Small intestine (tissue), 7 donors: Measurements from ENCODE around the gene FKBP1B. TPM values are rescaled to one million over a fixed set of nuclear protein-coding genes. Genes with fewer than 3 reads are reported as not detected.
"Not testable (repeated sequence)": the region's sequence is repeated elsewhere in the genome, so short reads cannot be mapped to it uniquely, and the experiment has no call there.

Experiments used
- DNase-seq, 2 donors: peaks; one replicate each; pipeline versions ENCODE4 v3.0.0 to v3.0.0-alpha.2; 2013
- FAIRE-seq: peaks from 2 replicates; lab custom pipeline; 2012; peaks lifted over from hg19 to GRCh38; lab: Jason Lieb, UNC
- H3K27ac ChIP-seq, 3 donors: one replicate each; pipeline ENCODE4 v1.5.1; 2013; ENCODE audit warnings: low read length in 2 of 3, mild to moderate bottlenecking in 2 of 3, control low read depth in 1 of 3, inconsistent platforms in 1 of 3, low read depth in 1 of 3, moderate library complexity in 1 of 3
- H3K27me3 ChIP-seq, 3 donors: one replicate each; pipeline ENCODE4 v1.6.1; 2013; ENCODE audit warnings: low read length in 3 of 3, inconsistent platforms in 1 of 3; ENCODE audit not compliant: control insufficient read depth in 3 of 3, insufficient read depth in 3 of 3
- H3K36me3 ChIP-seq, 3 donors: one replicate each; pipeline ENCODE4 v1.6.1; 2013; ENCODE audit warnings: low read length in 3 of 3, inconsistent platforms in 1 of 3, low read depth in 1 of 3, mild to moderate bottlenecking in 1 of 3, moderate library complexity in 1 of 3; ENCODE audit not compliant: control insufficient read depth in 3 of 3, insufficient read depth in 2 of 3
- H3K4me1 ChIP-seq, 3 donors: one replicate each; pipeline ENCODE4 v1.6.1; 2013; ENCODE audit warnings: low read length in 2 of 3, inconsistent platforms in 1 of 3, low read depth in 1 of 3, mild to moderate bottlenecking in 1 of 3, moderate library complexity in 1 of 3; ENCODE audit not compliant: control insufficient read depth in 3 of 3, insufficient read depth in 2 of 3
- H3K4me3 ChIP-seq, 3 donors: one replicate each; pipeline ENCODE4 v1.5.1; 2013; ENCODE audit warnings: low read length in 3 of 3, control low read depth in 1 of 3, inconsistent platforms in 1 of 3, low read depth in 1 of 3, mild to moderate bottlenecking in 1 of 3, moderate library complexity in 1 of 3
- H3K9me3 ChIP-seq, 2 donors: one replicate each; pipeline ENCODE4 v1.6.1; 2013; ENCODE audit warnings: low read depth in 1 of 2, low read length in 1 of 2; ENCODE audit not compliant: control insufficient read depth in 2 of 2, insufficient read depth in 1 of 2
- WGBS, 3 donors: extraction: QIAGEN DNeasy Blood & Tissue Kit; methylation state at CpG; one replicate each; pipeline ENCODE4 v1.1.7; 2013; 5-methylcytosine and 5-hydroxymethylcytosine counted together
- polyA plus RNA-seq, 4 donors: library from polyadenylated mRNA; stranded (reverse) in 3 of 4; unstranded in 1 of 4; fragments of 200-250 nt in 3 of 4; fragments of 120-200 nt in 1 of 4; gene quantifications; one replicate each; pipeline versions ENCODE4 v1.2.1 to v1.2.3, GENCODE V29; 2013
- donor health status: healthy with polysubstance abuse.
- donor health status: control.
- donor health status: control.
- donor health status: Bipolar disorder and iron deficiency.
- donor health status: healthy.

FKBP1B gene
- polyA plus RNA-seq, 4 donors, result 4.8 to 106 (median 49.2) TPM

GRCh38 chr2:24038786-24039499, 10.6 kb upstream of the FKBP1B start:
- Histone ChIP-seq H3K36me3 (peaks cover 6 to 15% (median 14%) of the 10 kb centered on the region in 3 donors), H3K4me3 (no peak overlapping the region), H3K9me3 (no peaks in the 10 kb centered on the region), H3K4me1 (no peaks in the 10 kb centered on the region), H3K27ac (no peak overlapping the region), H3K27me3 (no peaks in the 10 kb centered on the region)
- no peak for DNase-seq
- 91 to 98% (median 95%) methylated on average over 9 of the region's 9 CpGs for WGBS, 3 donors
- no peak for FAIRE-seq

DNA sequence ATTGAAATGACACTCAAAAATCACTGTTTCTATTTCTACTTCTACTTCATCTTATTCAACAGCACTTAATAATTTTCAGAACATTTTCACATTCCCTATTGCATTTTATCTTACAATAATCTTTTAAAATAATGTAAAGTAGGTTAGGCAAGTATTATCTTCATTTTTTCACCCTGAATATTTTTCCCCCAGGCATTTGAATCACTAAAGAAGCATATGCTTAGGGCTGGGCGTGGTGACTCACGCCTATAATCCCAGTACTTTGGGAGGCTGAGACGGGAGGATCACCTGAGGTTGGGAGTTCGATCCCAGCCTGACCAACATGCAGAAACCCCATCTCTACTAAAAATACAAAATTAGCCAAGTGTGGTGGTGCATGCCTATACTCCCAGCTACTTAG, 9.0 kb upstream of the FKBP1B start:
- H3K27ac ChIP-seq, result no peak overlapping the region
- 83 to 98% (median 93%) methylated on average over 4 of the region's 4 CpGs for WGBS, 3 donors
- H3K9me3 ChIP-seq, result no peaks in the 10 kb centered on the region
- DNase-seq (no peak), FAIRE-seq (no peak)
- no peaks in the 10 kb centered on the region for H3K4me1 ChIP-seq
- no peaks in the 10 kb centered on the region for H3K27me3 ChIP-seq
- H3K4me3 ChIP-seq, result no peak overlapping the region
- peaks cover 6 to 14% (median 13%) of the 10 kb centered on the region in 3 donors for H3K36me3 ChIP-seq

DNA sequence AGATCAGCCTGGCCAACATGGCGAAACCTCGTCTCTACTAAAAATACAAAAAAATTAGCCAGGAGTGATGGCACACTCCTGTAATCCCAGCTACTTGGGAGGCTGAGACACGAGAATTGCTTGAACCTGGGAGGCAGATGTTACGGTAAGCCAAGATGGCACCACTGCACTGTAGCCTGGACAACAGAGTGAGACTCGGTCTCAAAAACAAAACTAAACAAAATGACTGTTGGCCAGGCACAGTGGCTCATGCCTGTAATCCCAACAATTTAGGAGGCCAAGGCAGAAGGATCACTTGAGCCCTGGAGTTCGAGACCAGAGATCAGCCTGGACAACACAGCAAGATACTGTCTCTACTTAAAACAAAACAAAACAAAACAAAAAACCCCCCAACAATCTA, 6.4 kb upstream of the FKBP1B start:
- FAIRE-seq, H3K4me3 ChIP-seq, H3K27ac ChIP-seq, DNase-seq, H3K9me3 ChIP-seq, H3K27me3 ChIP-seq, H3K36me3 ChIP-seq: not testable (repeated sequence)
- H3K4me1 ChIP-seq, result peaks cover 0 to 11% (median 7%) of the 10 kb centered on the region in 3 donors
- WGBS, 3 donors, result 96 to 97% (median 97%) methylated on average over 6 of the region's 6 CpGs

DNA sequence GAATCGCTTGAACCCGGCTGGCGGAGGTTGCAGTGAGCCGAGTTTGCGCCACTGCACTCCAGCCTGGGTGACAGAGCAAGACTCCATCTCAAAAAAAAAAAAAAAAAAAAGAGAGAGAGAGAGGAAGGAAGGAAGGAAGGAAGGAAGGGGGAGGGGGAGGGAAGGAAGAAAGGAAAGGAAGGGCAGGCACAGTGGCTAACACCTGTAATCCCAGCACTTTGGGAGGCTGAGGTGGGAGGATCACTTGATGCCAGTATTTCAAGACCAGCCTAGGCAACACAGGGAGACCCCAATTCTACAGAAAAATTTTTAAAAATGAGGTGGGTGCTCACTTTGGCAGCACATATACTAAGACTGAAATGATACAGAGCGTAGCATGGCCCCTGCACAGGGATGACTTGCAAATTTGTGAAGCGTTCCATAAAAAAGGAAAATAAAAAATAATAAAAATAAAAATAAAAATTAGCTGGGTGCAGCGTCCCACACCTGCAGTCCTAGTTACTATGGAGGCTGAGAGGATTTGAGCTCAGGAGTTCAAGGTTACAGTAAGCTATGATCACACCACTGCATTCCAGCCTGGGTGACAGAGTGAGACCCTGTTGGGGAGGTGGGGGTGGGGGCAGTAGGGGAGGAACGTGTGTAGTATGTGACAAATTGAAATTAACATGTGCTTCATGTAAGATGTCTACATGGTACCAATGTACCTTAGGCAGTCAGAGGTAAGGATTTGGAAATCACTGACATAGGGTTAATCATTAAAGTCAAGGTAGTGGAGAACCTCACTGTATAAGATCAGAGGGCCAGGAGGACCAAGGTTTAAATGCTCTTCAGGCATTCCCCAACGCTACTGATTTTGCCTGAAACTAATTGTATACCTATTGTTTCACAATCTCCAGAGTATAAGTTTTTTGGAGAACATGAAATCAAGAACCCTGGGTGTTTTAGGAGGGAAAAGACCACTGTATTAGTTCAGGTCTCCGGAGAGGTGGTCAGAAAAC, 3.7 kb upstream of the FKBP1B start:
- H3K9me3 ChIP-seq, result no peaks in the 10 kb centered on the region
- DNase-seq, result peak; percentile 32 to 44
- H3K4me3 ChIP-seq, result peak overlapping the region in 1 of 3 donors; percentile 80
- no peak overlapping the region for H3K27ac ChIP-seq
- WGBS, 3 donors, result 75 to 82% (median 80%) methylated on average over 11 of the region's 11 CpGs
- H3K27me3 ChIP-seq, result peaks cover 0 to 21% (median 0%) of the 10 kb centered on the region in 3 donors
- H3K36me3 ChIP-seq, result no peaks in the 10 kb centered on the region
- peaks cover 0 to 23% (median 14%) of the 10 kb centered on the region in 3 donors for H3K4me1 ChIP-seq
- no peak for FAIRE-seq

DNA sequence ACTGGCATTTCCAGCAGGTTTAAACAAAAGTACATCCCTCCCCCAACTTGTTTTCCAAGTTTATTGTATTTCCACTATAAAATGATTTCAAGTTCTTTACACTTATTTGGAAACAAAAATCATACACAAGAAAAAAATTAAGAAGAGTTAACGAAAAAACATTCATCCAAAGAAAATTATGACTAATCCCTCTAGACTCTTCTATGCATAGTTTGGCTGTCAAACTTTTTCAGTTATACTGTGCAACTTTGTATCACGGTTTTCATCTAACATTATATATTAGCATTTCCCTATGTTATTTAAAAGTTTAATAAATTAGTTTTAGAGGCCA, 3.0 kb upstream of the FKBP1B start:
- H3K36me3 ChIP-seq, result no peaks in the 10 kb centered on the region
- H3K27ac ChIP-seq, result no peak overlapping the region
- 0 to 2% (median 1%) methylated on average over 2 of the region's 2 CpGs for WGBS, 3 donors
- peaks cover 0 to 23% (median 14%) of the 10 kb centered on the region in 3 donors for H3K4me1 ChIP-seq
- peak overlapping the region; percentile 64 to 80 (median 67) for H3K4me3 ChIP-seq
- peaks cover 0 to 21% (median 0%) of the 10 kb centered on the region in 3 donors for H3K27me3 ChIP-seq
- H3K9me3 ChIP-seq, result no peaks in the 10 kb centered on the region
- DNase-seq (no peak), FAIRE-seq (no peak)

GRCh38 chr2:24046930-24047702, 2.4 kb upstream of the FKBP1B start, which contains the start of gene WDCP:
WDCP (minus strand) TSS chr2:24047391; CDS start chr2:24039494, 7,897 bp downstream.
- peak within 1 kb of the TSS; percentile 64 to 80 (median 67) for H3K4me3 ChIP-seq
- H3K9me3 ChIP-seq, result no peaks in the 10 kb centered on the region
- 0 to 1% (median 0%) methylated on average over 36 to 38 of the region's 38 CpGs for WGBS, 3 donors
- no peak for FAIRE-seq
- H3K4me1 ChIP-seq, result peaks cover 0 to 23% (median 14%) of the 10 kb centered on the region in 3 donors
- no peaks in the 10 kb centered on the region for H3K36me3 ChIP-seq
- H3K27me3 ChIP-seq, result peaks cover 0 to 21% (median 0%) of the 10 kb centered on the region in 3 donors
- peak; percentile 95 to 99 for DNase-seq
- peak within 1 kb of the TSS; percentile 30 to 55 (median 37) for H3K27ac ChIP-seq

DNA sequence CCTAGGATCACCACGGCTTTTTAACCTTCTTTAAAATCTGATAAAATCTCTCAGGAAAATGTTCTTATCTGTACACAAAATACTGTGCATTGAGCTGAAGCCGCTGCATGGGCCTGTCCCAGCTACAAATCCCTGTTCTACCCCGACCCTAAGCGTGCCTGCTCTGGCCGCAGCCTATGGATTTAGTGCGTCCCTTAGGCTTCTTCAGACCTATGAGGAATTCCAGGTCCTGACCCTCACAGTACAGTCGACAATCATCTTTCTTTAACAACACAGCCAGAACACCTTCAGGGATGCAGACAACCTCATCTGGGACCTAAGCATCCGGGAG, 1.9 kb upstream of the FKBP1B start:
- 44 to 53% (median 45%) methylated on average over 8 of the region's 8 CpGs for WGBS, 3 donors
- DNase-seq (no peak), FAIRE-seq (no peak)
- H3K27ac ChIP-seq, result no peak overlapping the region
- peaks cover 0 to 21% (median 0%) of the 10 kb centered on the region in 3 donors for H3K27me3 ChIP-seq
- no peak overlapping the region for H3K4me3 ChIP-seq
- no peaks in the 10 kb centered on the region for H3K36me3 ChIP-seq
- H3K4me1 ChIP-seq, result peaks cover 0 to 23% (median 14%) of the 10 kb centered on the region in 3 donors
- no peaks in the 10 kb centered on the region for H3K9me3 ChIP-seq
